ENCODE data around the gene STK32B.

The STK32B gene

DNA sequence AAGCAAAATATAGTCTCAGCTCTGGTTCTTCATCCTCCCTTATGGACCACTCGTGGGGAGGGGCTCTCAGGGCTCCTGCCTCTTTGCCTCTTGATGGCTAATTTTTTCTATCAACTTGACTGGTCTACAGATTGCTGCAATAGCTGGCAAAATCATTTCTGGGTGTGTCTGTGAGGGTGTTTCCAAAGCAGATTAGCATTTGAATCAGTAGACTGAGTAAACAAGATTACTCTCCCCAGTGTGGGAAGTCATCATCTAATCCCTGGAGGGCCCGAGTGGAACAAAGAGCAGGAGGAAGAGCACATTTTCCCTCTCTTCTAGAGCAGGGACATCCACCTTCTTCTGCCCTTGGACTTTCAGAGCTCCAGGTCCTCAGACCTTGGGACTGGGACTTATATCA lies 153.5 kb downstream of the STK32B start:
- H3K27ac ChIP-seq: no peak overlapping the region

DNA sequence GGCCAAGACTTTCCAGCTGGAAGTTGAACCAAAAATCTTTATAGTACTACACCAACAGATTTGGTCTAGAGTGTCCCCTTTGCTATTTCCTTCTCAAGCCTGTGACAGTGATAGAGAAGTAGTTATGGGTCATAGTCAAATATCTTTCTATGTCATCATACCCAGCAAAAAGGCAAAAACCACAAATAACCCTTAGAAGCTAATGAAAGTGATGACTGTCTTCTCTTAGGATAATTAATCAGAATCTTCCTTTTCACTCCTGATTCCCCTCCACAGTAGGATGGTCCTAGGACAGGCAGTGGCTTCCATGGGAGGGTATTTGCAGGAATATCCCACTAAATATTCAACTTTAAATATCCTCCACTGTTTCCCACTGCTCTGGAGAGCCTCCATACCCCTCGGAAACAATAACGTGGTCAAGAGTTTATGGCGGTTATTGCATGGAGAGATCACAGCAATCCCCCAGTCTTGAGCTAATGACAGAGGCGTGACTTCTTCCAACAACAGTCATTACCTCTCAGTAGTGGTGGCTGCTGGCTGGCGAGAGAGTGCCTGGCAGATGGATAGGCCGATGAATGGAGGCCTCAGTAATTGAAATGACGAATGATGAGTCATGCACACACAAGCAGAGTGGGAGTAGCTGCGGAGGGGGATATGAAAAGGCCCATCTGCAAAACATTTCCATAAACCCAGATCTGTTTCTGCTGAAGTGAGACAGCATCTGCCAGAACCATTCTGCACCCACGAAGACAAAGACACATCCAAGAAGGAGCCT lies 154.9 kb downstream of the STK32B start:
- TF ChIP-seq, protein P1, sequence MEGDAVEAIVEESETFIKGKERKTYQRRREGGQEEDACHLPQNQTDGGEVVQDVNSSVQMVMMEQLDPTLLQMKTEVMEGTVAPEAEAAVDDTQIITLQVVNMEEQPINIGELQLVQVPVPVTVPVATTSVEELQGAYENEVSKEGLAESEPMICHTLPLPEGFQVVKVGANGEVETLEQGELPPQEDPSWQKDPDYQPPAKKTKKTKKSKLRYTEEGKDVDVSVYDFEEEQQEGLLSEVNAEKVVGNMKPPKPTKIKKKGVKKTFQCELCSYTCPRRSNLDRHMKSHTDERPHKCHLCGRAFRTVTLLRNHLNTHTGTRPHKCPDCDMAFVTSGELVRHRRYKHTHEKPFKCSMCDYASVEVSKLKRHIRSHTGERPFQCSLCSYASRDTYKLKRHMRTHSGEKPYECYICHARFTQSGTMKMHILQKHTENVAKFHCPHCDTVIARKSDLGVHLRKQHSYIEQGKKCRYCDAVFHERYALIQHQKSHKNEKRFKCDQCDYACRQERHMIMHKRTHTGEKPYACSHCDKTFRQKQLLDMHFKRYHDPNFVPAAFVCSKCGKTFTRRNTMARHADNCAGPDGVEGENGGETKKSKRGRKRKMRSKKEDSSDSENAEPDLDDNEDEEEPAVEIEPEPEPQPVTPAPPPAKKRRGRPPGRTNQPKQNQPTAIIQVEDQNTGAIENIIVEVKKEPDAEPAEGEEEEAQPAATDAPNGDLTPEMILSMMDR (conservative IDR thresholded peaks at IDR 0.05): no peak
- no peak for TF ChIP-seq ZFX (IDR thresholded peaks at IDR 0.05)
- no peak overlapping the region for H3K27ac ChIP-seq

More for the DNA sequence above, 153.5 kb downstream of the STK32B start:
- TF ChIP-seq ZFX (IDR thresholded peaks at IDR 0.05): no peak
- TF ChIP-seq, protein P1 (conservative IDR thresholded peaks at IDR 0.05): no peak

DNA sequence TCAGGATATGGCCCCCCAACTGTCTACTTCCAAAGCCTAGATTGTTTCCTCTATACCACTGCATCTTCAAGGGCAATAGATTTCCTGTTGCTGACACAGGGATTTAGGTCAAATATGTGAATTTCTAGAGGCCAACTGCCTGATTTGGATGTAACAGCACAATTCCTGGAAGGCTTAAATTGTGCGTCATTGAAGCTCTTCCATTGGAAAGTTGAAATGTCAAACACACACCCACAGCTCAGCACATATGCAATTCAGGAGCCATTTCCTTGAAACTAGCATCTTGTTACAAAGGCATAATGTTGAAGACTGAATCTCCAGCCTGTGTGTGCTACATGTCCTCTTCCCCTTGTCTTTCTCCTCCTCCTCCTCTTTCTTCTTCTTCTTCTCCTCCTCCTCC lies 158.6 kb downstream of the STK32B start:
- TF ChIP-seq, protein P1 (conservative IDR thresholded peaks at IDR 0.05): no peak
- no peak for TF ChIP-seq ZFX (IDR thresholded peaks at IDR 0.05)
- no peak overlapping the region for H3K27ac ChIP-seq

DNA sequence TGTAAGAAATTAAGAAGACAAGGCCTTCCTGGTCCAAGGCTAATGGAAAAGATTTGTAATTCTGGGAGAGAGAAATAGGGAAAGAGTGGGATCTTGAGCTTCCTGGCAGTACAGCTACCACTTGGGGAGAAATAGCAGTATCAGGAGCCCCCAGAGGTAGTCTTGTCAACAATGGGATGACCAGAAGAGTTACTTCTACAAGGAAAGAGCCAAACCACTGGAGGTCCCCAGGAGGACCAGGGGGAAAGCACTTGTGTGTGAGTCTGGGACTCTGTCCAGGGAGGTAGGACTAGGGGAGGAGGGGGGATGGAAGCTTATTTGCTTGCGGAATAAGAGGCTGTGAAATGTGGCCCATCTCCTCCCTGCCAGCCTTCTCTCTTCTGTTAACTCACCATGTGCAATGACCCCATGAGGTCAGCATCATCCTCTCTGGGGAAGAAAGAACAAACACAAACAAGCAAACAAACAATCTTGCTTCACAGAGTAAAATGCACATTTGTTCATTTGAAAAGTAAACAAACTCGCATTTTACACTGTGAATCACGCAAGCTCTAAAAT lies 160.1 kb downstream of the STK32B start:
- TF ChIP-seq, protein P1 (conservative IDR thresholded peaks at IDR 0.05): no peak
- no peak for TF ChIP-seq ZFX (IDR thresholded peaks at IDR 0.05)
- no peak overlapping the region for H3K27ac ChIP-seq

DNA sequence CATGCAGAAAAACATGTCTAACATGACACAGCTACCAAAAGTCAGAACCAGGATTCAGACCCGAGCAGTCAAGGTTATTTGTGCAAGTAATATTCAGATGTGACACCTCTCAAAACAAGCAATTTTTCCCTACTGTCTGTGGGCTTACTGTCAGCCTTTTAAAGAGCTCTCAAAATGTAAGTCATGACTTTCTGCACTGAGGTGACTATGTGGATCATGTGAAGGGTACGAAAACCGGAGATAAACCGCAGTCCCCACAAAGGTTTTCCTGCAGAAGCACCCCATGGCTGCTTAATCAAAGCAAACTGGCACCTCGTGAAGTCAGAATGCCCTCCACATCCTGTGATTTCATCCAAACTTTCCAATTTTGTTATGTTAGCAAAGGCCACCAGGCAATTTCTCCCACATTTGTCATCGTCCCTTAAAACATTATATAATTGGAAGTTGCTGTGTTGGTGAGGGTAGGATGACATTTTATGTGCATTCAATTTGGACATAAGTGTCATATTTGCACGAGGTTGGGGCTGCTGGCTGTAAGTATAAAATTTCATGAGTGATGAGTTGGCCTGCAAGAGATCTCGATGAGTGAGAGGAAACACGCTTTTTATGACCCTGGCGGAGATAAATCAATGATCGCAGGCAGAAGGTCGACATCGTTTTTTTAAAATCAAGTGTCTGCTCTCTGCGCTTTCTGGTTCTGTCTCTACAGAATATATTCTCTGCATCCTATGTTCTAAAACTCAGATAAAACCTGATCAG lies 161.2 kb downstream of the STK32B start:
- H3K27ac ChIP-seq: no peak overlapping the region
- TF ChIP-seq ZFX (IDR thresholded peaks at IDR 0.05): no peak
- TF ChIP-seq, protein P1 (conservative IDR thresholded peaks at IDR 0.05): no peak

DNA sequence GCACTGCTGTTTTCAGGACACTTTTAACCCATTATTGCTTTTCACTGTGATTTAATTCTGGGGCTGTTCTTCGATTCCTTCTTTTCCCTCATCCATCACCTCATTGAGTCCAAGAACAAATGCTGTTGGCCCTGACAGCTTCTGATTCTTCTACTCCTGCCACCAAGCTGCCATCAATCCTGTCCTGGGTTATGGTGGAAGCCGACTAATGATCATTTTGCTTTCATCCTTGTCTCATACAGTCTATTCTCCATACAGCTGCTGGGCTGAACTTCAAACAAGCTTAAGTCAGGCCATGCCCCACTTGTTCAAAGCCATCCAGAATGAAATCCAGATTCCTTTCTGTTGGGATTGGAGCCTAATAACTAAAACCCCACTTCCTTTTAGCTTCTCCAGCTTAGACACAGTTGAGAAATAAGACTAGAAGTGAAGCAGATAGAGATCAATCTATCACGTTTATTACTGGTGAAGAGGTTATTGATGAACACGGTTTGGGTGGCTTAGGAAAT lies 161.9 kb downstream of the STK32B start:
- TF ChIP-seq, protein P1 (conservative IDR thresholded peaks at IDR 0.05): no peak
- no peak overlapping the region for H3K27ac ChIP-seq

DNA sequence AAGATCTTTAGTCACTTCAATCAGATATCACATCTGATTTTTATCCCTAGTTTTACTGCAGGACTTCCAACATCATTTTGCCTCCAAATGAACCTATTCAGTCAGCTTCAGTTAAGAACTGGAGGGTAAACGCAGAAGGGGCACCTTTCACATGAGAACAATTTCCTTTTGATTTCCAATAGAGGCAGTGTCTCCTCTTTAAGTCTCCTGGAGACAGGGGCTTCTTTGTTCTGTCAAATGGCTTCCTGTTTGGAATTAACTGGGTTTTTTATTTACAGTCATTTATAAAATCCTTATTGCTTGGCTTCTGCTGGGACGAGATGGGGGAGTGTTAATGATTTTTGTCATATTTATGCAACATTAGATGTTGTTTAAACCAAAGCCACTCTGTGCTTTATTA lies 164.0 kb downstream of the STK32B start:
- H3K27ac ChIP-seq: no peak overlapping the region
- TF ChIP-seq, protein P1 (conservative IDR thresholded peaks at IDR 0.05): no peak
- TF ChIP-seq ZFX (IDR thresholded peaks at IDR 0.05): no peak

Measured in C4-2B (cell line).